Inflammatory macrophage treated with lipopolysaccharide for 4 hours (primary cell): ENCODE measurements around the gene GPR89A.

Experiments used
- DNase-seq: peaks from one replicate; pipeline ENCODE4 v3.0.0-alpha.2; 2020

GPR89A gene

GRCh38 chr1:145719230-145720079, 111.7 kb downstream of the GPR89A start, which contains the start of gene CD160:
Gene CD160 (plus strand): TSS chr1:145719499. CDS start chr1:145728328, 8,829 bp downstream.
- no peak for DNase-seq
